K562 (cell line): ENCODE measurements around the gene VGF. TPM values are rescaled to one million over a fixed set of nuclear protein-coding genes. Genes with fewer than 3 reads are reported as not detected.

Source experiments
- CC2D1A ChIP-seq: fragments of 450-650 bp; IDR thresholded peaks from 2 replicates; pipeline ENCODE4 v1.6.1; 2017; ENCODE audit warnings: mild to moderate bottlenecking
- DDX20 ChIP-seq: fragments of 450-650 bp; IDR thresholded peaks from 2 replicates; pipeline ENCODE4 v1.6.1; 2016; ENCODE audit warnings: missing genetic modification characterization, low read depth, mild to moderate bottlenecking, missing compliant biosample characterization, moderate library complexity
- EP300 ChIP-seq: IDR thresholded peaks from 2 replicates; pipeline ENCODE4 v1.6.1; 2012; ENCODE audit warnings: low read length, improper control_type of control experiment
- ETV1 ChIP-seq: fragments of 450-650 bp; conservative IDR thresholded peaks from 2 replicates; pipeline ENCODE4 v1.6.1; 2016; ENCODE audit warnings: missing genetic modification characterization, control low read depth, low read depth, missing compliant biosample characterization
- ETV5 ChIP-seq: sonication (generic); formaldehyde crosslinking; IDR thresholded peaks from 2 replicates; pipeline ENCODE4 v1.4.0; 2020; ENCODE audit warnings: low read depth, mild to moderate bottlenecking, missing genetic modification reagents
- HDAC2 ChIP-seq: fragments of 450-650 bp; IDR thresholded peaks from 2 replicates; pipeline ENCODE4 v1.6.1; 2016; ENCODE audit warnings: mild to moderate bottlenecking
- MEF2D ChIP-seq: conservative IDR thresholded peaks from 2 replicates; pipeline ENCODE4 v1.6.1; 2016; ENCODE audit warnings: low read depth, missing genetic modification characterization, missing compliant biosample characterization
- NFRKB ChIP-seq: fragments of 450-650 bp; IDR thresholded peaks from 2 replicates; pipeline ENCODE4 v1.6.1; 2016; ENCODE audit warnings: low read depth
- NRF1 ChIP-seq, 2 experiments: fragments of 450-650 bp; IDR thresholded peaks in 1 of 2; conservative IDR thresholded peaks in 1 of 2; 2 replicates each; pipeline ENCODE4 v1.6.1; 2014; ENCODE audit warnings: mild to moderate bottlenecking in 2 of 2
- SIN3B ChIP-seq: fragments of 450-650 bp; IDR thresholded peaks from 2 replicates; pipeline ENCODE4 v1.6.1; 2017; ENCODE audit warnings: low read depth, mild to moderate bottlenecking, moderate library complexity
- TCF3 ChIP-seq: sonication (generic); formaldehyde crosslinking; IDR thresholded peaks from 2 replicates; pipeline ENCODE4 v1.4.0; 2020; ENCODE audit warnings: mild to moderate bottlenecking, missing genetic modification reagents
- polyA plus RNA-seq, 8 experiments: library from polyadenylated mRNA; depleted of rRNA in 4 of 8; stranded (reverse) in 5 of 8; unstranded in 3 of 8; fragments of >200 nt; fragmentation: Nextera tagmentation in 2 of 8; fragmentation: Illumina TruSeq in 1 of 8; extraction: Ambion mirVana in 2 of 8; extraction: Trizol in 1 of 8; gene quantifications; 2 replicates each; pipeline versions ENCODE4 v1.2.1 to v1.2.3, GENCODE V29; 2011 to 2014; ENCODE audit warnings: inconsistent platforms in 1 of 8, missing spikeins in 1 of 8
- total RNA-seq, 7 experiments: library from RNA; depleted of rRNA in 6 of 7; stranded (reverse); fragments of >200 nt in 6 of 7; fragmentation: Illumina TruSeq in 2 of 7; extraction: Trizol in 2 of 7; gene quantifications; 2 replicates each; pipeline versions ENCODE4 v1.2.1 to v1.2.3, GENCODE V29; 2011 to 2021; ENCODE audit warnings: low replicate concordance in 1 of 7
- TF ChIP-seq, protein P1 (sequence below): fragments of 450-650 bp; formaldehyde crosslinking; IDR thresholded peaks from 2 replicates; pipeline ENCODE4 v1.4.0; 2022; ENCODE audit warnings: missing genetic modification characterization
- TF ChIP-seq, protein P2 (sequence below): fragments of 200-800 bp; sonication (Bioruptor generic); IDR thresholded peaks from 2 replicates; pipeline ENCODE4 v1.6.1; 2017; ENCODE audit warnings: missing genetic modification characterization, missing compliant biosample characterization
- TF ChIP-seq, protein P3 (sequence below): fragments of 450-650 bp; IDR thresholded peaks from 2 replicates; pipeline ENCODE4 v1.6.1; 2017; ENCODE audit warnings: antibody characterized with exemption, mild to moderate bottlenecking
- TF ChIP-seq, protein P4 (sequence below): fragments of 450-650 bp; formaldehyde crosslinking; IDR thresholded peaks from 2 replicates; pipeline ENCODE4 v1.4.0; 2022; ENCODE audit warnings: missing genetic modification characterization
- TF ChIP-seq, protein P5 (sequence below): fragments of 450-650 bp; formaldehyde crosslinking; conservative IDR thresholded peaks from 2 replicates; pipeline ENCODE4 v1.4.0; 2022; ENCODE audit warnings: mild to moderate bottlenecking, missing genetic modification characterization

VGF gene
- total and polyA plus RNA-seq, 9 of the 15 experiments (the other 6 are each of a cell fraction or from before 2014, with no cell fraction given) = 0.03 to 5.7 (median 0.34) TPM

DNA sequence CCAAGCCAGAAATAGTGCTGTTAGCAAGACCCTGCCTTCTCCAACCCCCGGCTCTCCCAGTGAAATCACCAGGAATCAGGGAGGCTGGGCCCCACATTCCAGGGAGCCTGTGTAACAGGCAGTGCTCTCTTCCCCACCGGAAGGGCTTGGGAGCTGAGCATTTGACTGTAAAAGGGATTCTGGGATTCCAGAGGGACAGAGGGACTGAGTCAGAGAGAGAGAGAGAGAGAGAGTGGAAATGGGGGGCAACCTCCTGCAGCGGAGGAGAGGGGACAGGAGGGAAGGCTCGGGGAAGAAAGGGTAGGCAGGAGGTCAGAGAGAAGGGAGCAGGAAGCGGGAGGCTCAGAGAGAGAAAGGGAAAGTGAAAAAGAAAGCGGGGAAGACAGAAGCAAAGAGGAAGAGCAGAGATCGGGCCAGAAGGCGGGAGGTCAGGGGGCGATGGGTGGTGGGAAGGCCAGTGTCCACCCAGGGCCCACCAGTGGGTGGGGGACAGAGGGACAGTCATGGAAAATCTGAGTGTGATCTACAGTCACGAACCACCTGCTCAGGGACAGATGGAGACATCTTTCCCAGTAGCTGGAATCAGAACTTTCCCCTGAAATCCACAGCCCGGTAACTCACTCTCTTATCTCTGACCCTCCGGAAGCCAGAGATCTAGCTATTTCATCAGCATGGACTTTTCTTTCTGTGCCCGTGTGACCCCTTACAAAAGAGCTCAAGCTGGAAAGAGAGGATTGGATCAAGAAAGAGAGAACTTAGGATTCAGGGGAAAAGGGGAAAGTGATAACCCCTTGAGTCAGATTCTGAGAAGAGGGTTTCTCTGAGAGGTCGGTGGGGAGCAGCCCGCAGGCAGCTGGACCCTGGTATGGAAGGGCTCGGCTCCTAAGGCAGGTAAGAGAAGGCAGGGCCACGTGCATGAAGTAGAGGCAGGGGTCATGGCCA, 43.1 kb downstream of the VGF start (continued):
- TF ChIP-seq, protein P1, sequence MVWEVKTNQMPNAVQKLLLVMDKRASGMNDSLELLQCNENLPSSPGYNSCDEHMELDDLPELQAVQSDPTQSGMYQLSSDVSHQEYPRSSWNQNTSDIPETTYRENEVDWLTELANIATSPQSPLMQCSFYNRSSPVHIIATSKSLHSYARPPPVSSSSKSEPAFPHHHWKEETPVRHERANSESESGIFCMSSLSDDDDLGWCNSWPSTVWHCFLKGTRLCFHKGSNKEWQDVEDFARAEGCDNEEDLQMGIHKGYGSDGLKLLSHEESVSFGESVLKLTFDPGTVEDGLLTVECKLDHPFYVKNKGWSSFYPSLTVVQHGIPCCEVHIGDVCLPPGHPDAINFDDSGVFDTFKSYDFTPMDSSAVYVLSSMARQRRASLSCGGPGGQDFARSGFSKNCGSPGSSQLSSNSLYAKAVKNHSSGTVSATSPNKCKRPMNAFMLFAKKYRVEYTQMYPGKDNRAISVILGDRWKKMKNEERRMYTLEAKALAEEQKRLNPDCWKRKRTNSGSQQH (CRISPR knock-in tag) = 0 out of 2 replicates have a peak, but pooled peaks have one; percentile 41
- TF ChIP-seq, protein P2, sequence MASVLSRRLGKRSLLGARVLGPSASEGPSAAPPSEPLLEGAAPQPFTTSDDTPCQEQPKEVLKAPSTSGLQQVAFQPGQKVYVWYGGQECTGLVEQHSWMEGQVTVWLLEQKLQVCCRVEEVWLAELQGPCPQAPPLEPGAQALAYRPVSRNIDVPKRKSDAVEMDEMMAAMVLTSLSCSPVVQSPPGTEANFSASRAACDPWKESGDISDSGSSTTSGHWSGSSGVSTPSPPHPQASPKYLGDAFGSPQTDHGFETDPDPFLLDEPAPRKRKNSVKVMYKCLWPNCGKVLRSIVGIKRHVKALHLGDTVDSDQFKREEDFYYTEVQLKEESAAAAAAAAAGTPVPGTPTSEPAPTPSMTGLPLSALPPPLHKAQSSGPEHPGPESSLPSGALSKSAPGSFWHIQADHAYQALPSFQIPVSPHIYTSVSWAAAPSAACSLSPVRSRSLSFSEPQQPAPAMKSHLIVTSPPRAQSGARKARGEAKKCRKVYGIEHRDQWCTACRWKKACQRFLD = peak; percentile 53; the same call in 1 of the 2 replicates
- TF ChIP-seq CC2D1A (0 out of 2 replicates have a peak, but pooled peaks have one; percentile 21), NRF1 (conservative IDR thresholded peaks at IDR 0.05 in 1 of 2, IDR thresholded peaks at IDR 0.05 in 1 of 2) (no peak), DDX20 (tag) (peak; percentile 58; the same call in 1 of the 2 replicates), SIN3B (no peak), EP300 (peak; percentile 65), ETV1 (peak; percentile 94), ETV5 (peak; percentile 63; the same call in 1 of the 2 replicates), MEF2D (peak; percentile 66; the same call in 1 of the 2 replicates), HDAC2 (0 out of 2 replicates have a peak, but pooled peaks have one; percentile 53), TCF3 (CRISPR knock-in tag) (0 out of 2 replicates have a peak, but pooled peaks have one; percentile 12), NFRKB (0 out of 2 replicates have a peak, but pooled peaks have one; percentile 57)
- TF ChIP-seq, protein P3, sequence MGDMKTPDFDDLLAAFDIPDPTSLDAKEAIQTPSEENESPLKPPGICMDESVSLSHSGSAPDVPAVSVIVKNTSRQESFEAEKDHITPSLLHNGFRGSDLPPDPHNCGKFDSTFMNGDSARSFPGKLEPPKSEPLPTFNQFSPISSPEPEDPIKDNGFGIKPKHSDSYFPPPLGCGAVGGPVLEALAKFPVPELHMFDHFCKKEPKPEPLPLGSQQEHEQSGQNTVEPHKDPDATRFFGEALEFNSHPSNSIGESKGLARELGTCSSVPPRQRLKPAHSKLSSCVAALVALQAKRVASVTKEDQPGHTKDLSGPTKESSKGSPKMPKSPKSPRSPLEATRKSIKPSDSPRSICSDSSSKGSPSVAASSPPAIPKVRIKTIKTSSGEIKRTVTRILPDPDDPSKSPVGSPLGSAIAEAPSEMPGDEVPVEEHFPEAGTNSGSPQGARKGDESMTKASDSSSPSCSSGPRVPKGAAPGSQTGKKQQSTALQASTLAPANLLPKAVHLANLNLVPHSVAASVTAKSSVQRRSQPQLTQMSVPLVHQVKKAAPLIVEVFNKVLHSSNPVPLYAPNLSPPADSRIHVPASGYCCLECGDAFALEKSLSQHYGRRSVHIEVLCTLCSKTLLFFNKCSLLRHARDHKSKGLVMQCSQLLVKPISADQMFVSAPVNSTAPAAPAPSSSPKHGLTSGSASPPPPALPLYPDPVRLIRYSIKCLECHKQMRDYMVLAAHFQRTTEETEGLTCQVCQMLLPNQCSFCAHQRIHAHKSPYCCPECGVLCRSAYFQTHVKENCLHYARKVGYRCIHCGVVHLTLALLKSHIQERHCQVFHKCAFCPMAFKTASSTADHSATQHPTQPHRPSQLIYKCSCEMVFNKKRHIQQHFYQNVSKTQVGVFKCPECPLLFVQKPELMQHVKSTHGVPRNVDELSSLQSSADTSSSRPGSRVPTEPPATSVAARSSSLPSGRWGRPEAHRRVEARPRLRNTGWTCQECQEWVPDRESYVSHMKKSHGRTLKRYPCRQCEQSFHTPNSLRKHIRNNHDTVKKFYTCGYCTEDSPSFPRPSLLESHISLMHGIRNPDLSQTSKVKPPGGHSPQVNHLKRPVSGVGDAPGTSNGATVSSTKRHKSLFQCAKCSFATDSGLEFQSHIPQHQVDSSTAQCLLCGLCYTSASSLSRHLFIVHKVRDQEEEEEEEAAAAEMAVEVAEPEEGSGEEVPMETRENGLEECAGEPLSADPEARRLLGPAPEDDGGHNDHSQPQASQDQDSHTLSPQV = no peak
- TF ChIP-seq, protein P4, sequence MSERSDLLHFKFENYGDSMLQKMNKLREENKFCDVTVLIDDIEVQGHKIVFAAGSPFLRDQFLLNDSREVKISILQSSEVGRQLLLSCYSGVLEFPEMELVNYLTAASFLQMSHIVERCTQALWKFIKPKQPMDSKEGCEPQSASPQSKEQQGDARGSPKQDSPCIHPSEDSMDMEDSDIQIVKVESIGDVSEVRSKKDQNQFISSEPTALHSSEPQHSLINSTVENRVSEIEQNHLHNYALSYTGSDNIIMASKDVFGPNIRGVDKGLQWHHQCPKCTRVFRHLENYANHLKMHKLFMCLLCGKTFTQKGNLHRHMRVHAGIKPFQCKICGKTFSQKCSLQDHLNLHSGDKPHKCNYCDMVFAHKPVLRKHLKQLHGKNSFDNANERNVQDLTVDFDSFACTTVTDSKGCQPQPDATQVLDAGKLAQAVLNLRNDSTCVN (CRISPR knock-in tag) = peak; percentile 88
- TF ChIP-seq, protein P5, sequence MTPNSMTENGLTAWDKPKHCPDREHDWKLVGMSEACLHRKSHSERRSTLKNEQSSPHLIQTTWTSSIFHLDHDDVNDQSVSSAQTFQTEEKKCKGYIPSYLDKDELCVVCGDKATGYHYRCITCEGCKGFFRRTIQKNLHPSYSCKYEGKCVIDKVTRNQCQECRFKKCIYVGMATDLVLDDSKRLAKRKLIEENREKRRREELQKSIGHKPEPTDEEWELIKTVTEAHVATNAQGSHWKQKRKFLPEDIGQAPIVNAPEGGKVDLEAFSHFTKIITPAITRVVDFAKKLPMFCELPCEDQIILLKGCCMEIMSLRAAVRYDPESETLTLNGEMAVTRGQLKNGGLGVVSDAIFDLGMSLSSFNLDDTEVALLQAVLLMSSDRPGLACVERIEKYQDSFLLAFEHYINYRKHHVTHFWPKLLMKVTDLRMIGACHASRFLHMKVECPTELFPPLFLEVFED (CRISPR knock-in tag) = peak; percentile 89; the same call in 1 of the 2 replicates
